ENCODE data around the gene GABRP.

GRCh38 chr5:170746075-170746960 is 37.2 kb upstream of the GABRP start:
- TF ChIP-seq CTCF (IDR thresholded peaks at IDR 0.05) (no peak), POLR2A (IDR thresholded peaks at IDR 0.05) (no peak)

Measured in uterus (tissue), 2 donors.